Skeletal muscle cell (primary cell): Measurements from ENCODE around the gene CAPN2.

ENCODE experiments used
- DNase-seq: peaks from one replicate; pipeline ENCODE4 v3.0.0-alpha.2; 2010; ENCODE audit warnings: low read depth
- H3K4me3 ChIP-seq: 2 replicates; pipeline ENCODE4 v1.5.1; 2011; ENCODE audit warnings: low read depth, mild to moderate bottlenecking, control low read depth, low read length, moderate library complexity

CAPN2 gene

DNA sequence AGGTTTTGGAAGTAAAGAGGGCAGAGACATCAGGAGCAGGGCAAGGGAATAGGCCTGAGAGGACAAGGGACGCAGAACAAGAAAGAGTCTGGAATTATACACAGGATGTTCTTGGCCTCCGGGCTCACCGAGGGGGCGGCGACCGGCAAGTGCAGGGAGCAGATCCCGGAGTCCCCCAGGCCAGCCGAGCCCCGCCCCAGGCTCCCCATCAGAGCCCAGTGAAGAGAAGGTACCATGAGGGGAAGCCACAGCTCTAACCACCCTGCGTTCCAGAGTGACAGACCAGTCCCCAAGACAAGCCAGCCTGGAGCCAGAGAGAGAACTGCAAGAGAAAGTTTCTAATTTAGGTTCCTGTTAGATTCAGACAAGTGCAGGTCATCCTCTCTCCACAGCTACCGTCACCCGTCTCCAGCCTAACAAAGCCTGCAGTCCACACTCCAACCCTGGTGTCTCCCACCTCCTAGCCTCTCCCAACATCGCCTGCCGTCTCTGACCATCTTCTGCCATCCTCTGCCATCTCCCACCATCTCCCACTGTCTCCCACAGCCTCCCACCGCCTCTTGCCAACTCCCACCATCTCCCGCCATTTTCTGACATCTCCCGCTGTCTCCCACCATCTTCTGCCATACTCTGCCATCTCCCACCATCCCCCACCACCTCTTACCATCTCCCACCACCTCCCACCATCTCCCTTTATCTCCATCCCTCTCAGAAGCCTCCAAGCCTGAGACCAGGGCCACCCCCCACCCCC, 42.5 kb downstream of the CAPN2 start:
- DNase-seq = no peak
- no peak overlapping the region for H3K4me3 ChIP-seq

DNA sequence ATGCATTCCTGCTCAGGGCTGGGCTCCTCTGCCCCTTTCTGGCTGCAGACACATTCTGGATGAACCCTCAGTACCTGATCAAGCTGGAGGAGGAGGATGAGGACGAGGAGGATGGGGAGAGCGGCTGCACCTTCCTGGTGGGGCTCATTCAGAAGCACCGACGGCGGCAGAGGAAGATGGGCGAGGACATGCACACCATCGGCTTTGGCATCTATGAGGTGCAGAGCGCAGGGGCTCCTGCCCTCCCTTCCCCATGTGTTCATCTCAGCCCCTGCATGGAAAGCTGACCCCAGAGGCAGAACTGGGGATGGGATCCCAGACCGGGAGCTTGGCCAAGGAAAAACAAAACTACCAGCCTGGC, 43.1 kb downstream of the CAPN2 start:
- no peak for DNase-seq
- H3K4me3 ChIP-seq = no peak overlapping the region

DNA sequence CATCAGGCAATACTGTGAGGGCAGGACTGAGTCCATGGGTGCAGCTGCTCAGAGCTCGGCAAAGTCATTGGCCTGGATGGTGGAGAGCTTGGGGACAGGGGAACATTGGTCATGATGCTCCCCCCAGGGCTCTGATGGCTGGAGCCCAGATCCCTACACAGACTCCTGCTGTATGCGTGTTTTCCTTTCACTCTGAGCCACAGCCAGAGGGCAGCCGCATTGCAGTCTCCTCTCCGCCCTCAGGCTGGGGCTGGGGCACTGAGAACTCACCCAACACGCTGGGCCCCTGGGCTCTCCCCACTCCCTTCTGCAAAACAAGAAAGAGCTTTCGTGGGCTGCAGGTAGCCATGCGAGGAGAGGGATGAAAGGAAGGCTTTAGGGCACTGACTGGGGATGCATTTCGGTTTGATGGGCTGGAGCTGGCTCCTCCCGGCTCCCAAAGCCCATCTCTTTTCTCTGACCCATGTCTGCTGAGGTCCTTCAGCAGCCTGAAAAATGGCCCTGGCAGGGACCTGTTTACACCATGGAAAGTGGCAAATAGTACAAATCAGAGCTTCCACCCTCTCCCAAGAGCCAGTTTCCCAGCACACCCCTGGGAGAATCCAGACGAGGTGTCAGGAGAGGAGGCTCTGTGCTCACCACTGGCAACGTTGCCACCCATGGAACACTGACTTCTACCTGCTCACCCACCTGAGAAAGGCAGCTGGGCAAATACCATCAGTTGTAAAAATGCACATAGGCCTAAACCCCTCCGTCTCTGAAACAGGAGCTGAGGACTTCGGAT, 43.8 kb downstream of the CAPN2 start:
- H3K4me3 ChIP-seq = no peak overlapping the region
- DNase-seq = no peak

DNA sequence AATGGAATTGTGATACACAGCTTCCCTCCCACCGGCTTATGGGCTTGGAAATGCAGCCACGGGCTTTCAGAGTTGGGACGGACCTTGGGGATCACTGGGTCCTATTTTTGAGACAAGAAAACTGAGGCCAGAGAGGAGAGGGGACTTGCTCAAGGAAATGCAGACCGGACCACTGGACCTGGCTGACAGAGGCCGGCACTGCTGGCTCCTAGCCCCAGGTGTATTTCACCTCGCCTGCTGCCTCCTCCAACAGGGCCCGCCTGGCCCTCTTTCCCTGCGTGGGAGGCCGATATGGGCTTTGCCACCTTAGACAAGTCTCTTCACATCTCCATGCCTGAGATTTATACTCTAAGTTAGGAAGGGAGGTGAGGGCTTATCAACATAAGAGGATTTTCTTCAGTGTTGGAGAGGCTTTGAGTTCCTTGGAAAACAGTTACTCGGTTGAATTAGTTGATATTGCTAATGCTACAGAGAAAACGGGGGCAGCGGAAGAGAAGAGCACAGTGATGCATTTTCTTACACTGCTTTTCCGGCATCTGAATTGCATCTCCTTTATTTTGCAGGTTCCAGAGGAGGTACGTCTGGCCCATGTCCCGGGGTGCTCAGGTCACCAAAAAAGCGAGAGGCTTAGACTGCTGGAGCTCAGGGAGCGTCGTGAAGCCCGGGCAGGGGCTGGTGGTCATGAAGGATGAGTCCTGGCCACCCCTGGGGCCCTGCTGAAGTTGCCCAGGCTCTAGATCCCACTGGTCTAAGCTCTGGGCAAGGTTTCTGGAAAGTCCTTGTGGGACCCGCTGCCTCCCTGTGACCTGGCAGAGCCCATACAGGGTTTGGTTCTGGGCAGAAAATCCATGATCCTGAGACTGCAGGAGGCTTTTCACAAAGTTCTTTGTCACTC, 44.7 kb downstream of the CAPN2 start:
- DNase-seq = no peak

DNA sequence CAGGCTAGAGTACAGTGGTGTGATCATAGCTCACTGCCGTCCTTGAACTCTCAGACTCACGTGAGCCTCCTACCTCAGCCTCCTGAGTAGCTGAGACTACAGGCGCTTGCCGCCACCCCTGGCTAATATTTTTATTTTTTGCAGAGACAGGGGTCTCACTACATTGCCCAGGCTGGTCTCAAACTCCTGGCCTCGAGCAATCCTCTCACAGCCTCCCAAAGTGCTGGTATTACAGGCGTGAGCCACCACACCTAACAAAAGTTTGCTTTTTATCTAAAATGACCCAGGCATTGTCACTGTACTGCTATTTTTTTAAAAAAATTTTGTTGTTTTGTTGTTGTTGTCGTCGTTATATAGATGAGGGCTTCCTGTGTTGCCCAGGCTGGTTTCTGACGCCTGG, 46.4 kb downstream of the CAPN2 start:
- DNase-seq = no peak
- no peak overlapping the region for H3K4me3 ChIP-seq

More for the DNA sequence above, 44.7 kb downstream of the CAPN2 start:
- H3K4me3 ChIP-seq = no peak overlapping the region

DNA sequence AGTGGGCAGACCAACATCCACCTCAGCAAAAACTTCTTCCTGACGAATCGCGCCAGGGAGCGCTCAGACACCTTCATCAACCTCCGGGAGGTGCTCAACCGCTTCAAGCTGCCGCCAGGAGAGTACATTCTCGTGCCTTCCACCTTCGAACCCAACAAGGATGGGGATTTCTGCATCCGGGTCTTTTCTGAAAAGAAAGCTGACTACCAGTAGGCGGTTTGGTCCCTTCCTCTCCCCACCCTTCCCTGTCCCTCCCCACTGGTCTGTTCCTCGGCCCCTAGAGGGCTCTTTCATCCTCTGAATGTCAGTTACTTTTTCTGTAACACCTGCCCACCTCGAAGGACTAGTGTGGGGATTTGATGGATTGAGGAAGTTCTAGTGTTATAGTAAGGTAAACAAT, 46.9 kb downstream of the CAPN2 start:
- no peak for DNase-seq
- no peak overlapping the region for H3K4me3 ChIP-seq

DNA sequence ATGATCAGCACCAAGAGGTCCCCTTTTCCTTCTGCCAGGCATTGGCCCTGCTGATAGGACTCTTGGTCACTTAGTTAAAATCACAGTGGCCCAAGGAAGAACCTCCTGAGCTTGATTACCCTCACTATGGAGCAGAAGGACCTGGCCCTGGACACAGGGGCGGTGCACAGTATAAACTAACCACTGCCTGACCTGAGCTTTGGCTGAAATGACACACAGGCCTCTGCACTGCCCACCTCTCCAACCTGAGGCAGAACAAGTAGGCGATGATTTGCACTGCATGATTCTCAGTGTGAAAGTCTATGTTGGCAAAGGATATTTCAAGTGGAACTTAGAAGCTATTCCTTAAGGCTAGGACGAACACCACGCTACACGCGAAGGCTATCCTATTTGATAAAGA, 48.5 kb downstream of the CAPN2 start:
- H3K4me3 ChIP-seq = no peak overlapping the region
- no peak for DNase-seq

DNA sequence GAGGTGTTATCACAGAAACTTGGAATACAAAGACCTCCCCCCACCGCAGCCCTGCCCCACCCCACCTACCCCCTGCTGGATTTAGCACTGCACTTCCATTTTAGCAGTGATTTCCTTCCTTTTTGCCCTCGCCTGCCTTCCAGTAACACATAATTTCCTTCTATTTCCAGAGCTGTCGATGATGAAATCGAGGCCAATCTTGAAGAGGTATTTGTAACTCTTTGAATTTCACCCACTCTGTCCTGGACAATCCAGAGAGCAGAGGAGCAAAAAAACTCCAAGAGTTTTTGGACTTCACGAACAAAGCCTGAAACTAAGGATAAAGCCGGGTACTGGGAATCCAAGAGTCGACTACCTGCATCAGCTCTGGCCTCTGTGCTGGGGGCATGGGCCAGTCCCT, 49.1 kb downstream of the CAPN2 start:
- H3K4me3 ChIP-seq = no peak overlapping the region
- no peak for DNase-seq

DNA sequence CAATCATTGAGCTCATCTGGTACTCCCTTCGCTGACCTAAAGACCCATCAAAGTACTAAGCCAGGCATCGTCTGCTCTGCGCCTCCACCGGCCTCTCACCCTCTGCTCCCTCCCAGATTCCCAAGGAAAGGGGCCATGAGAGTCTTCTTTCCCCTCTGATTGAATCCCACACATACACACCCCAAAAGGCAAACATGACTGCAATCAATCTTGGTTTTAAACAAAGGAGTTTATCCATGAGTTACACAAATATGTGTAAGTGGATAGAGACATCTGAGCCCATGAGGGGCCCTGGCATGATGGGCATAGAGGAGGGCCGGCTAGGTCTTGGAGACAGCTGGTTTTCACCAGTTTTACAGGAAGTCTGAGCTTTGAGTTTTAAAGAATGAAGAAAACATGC, 50.9 kb downstream of the CAPN2 start:
- H3K4me3 ChIP-seq = no peak overlapping the region
- no peak for DNase-seq

DNA sequence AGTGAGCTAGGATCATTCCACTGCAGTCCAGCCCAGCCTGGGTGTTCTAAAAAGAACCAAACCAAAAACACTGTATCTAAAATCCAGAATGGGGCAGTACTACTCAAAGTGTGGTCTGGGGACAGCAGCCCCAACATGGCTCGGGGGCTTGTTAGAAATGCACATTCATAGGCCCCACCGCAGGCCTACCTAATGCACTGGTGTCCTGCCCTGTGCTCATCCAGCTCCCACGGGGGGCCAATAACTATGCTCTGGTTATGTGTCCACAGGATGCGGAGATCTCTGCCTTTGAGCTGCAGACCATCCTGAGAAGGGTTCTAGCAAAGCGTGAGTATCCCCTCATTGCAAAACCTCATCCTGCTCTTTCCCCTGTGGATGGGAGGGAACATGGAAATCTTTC, 51.5 kb downstream of the CAPN2 start:
- DNase-seq = no peak
- H3K4me3 ChIP-seq = no peak overlapping the region

DNA sequence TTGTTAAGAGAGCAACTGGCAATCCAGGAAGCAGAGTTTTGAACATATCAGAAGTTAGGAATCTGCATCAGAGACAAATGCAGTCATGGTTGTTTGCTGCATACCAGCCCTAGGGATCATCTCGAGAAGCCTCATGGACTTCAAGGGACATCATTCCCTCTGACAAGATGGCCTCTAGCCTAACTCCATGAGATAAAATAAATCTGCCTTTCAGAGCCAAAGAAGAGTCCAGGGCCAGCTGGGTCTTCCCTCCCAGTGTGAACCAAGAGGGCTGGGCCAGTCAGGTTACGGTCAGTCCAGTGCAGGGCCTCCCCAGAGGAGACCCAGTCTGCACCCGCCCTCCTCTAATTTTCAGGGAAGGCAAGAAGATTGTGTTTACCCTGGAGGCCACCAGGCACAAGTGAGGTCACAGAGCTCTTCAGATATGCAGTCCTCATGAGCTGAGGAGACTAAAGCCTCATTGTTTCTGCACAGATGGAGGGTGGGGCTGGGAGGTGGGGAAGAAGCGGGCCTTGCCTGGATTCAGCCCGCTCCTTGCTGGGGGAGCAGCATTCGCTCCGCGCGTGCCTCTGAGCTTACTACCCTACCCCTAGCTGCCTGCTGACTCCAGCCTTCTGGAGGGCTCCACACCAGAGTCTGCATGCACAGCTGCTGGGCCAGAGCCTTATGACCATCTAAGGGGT, 52.8 kb downstream of the CAPN2 start:
- no peak for DNase-seq
- H3K4me3 ChIP-seq = no peak overlapping the region

DNA sequence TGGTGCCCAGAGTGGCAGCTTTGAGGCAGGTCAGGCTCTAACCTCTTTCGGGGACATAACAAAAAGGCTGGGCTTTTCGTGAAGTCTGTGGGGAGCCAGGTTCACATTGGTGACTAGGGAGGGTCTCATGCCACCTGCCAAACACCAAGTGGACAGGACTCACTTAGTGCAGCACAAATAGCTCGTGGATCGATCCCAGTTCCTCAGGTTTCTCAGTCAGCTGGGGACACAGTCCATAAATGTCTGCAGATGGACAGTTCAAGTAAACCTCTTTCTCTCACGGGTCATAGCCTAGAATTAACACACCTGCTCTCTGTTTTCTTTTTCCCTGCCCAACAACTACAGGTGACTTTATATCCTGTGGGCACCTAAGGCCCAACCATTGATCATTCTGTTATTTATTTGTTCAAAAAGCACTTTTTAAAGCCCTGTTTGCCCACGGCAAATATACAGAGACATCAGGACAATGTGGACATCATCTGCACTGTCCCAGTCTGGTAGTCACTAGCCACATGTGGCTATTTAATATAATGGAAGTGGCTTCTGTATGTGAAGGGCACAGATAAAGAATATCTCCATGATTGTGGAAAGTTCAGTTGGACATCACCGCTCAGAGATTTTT, 53.5 kb downstream of the CAPN2 start:
- no peak for DNase-seq
- H3K4me3 ChIP-seq = no peak overlapping the region

DNA sequence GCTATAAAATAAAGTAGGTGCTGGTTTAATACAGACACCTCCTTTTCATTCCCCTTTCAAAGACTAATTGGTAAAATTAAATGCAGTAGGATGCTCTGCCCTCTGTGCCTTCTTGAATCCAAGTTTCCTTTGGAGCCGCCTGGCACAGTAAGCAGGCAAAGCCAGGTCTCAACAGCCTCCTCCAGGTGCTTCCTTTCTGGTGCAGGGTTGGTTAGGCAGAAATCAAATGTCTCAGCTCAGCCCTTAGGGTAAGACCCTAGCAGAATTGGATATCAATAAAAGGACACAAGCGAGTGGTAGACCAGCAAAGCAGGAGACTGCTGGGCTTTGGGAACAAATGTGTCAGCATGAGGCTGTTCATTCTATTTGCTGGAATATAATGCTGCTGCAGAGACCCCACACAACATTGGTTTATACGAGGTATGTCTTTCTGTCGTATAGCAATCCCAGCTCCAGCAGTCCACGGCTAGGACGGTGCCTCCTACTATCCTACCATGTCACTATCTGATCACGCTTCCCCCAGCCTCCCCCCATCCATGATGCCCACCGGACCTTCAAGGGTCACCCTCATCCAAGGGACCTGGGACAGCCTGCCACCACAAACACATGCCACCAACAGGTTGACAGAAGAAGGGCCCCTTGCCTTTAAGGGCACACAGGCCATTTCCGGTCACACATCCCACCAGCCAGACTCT, 58.4 kb downstream of the CAPN2 start:
- H3K4me3 ChIP-seq = no peak overlapping the region
- DNase-seq = no peak

DNA sequence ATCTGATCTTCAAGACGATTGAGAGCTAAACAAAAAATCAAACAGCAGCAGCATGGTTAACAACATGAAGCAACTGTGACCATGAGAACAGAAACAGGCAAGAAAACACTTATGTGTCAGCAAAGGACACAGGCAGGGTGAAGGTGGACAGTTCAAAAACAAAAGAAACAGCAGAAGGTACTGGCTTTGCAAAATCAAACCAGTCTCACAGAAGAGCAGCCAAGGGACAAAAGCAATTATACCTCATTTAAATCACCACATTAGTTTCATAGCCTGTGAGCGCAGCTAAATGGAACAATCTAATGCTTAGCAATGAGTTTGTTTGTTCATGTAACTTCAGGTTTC, 59.1 kb downstream of the CAPN2 start:
- no peak overlapping the region for H3K4me3 ChIP-seq
- no peak for DNase-seq

DNA sequence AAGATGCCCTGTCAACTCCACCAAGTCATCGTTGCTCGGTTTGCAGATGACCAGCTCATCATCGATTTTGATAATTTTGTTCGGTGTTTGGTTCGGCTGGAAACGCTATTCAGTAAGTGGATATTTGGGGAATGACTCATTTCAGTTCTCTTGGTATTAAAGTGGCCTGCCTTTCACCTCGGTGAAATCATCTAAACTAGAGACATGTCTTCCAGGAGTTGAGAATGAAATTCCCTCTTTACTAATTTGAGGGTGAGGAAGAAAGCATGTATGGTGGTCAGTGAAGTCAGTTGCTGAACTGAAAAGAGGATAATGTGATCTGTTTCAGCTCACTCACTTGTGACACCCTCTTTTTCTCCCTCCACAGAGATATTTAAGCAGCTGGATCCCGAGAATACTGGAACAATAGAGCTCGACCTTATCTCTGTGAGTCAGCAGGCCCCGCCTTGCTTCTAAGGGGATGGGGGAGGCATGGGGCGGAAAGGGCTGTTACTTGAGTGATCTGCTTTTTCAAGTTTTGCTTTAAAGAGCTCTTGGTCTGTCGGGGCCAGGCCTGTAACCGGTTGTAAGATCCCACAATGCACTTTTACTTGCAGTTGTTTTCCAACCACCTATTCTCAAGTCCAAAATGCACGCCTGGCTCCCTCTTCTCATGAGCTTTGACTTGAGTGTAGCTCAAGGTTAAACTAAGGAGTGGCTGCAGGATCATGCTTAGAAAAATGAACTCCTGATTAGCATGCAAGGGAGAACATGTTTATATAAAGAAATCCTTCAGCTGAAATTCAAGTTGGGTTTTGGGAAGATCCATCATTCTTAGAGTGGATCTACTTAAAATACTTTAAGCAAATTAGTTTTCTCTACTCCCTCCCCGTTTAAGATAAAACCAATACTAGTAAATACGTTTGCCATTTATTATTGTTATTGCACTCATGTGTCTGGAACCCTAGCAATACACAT, 59.8 kb downstream of the CAPN2 start:
- H3K4me3 ChIP-seq = no peak overlapping the region
- DNase-seq = peak; percentile 71

DNA sequence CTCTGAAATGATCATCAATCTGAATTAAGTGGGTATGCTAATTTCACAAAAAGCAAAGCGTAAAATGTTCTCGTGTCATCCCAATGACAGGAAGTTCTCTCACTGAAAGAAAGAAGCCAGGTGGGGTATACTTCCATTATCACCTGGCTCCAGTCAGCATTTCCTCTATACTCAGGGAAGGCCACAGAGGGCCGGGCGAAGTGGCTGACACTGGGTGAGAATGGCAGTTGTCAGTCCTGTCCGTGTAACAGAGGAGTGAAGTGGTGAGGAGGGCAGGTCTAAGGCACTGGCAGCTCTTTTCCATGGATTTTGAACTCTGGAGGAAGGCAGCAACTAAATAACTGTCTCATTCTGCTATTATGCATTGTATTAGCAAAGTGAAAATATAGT, 60.4 kb downstream of the CAPN2 start:
- no peak overlapping the region for H3K4me3 ChIP-seq
- DNase-seq = no peak

DNA sequence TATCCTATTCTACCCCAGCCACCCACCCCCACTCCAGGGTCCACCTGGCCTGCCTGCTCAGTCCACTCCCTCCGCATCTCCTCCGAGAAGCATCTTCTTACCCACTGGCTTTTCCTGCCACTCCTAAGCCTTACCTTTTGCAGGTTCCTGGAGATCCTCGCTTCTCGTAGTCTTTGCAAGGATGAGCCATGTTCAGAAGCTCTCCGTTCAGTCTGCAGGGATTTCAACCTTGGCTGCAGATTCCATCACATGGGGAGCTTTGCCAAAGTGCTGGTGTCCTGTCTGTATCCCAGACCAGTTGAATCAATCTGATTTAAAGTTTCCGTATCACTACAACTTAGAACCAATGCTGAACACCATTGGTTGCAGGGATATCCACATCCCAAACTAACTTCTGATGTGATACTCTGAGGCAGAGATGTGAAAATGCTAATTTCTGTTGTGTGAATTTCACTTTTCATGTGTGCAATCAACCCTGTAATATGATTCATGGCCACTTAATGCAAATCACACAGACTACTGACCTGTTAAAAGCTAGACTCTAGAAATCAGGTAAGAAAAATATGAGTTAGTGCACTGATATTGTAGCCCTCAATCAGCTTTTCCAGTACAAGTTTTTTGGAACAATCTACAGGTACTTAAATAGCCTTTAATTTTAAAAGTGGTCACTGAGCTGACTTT, 61.9 kb downstream of the CAPN2 start:
- no peak for DNase-seq
- H3K4me3 ChIP-seq = no peak overlapping the region
